Testis (tissue), 2 donors: ENCODE measurements around the gene CCDC106.

Experiments
- POLR2A ChIP-seq: fragments of 450-650 bp; IDR thresholded peaks from one replicate; pipeline ENCODE4 v1.6.1; 2017; ENCODE audit warnings: antibody characterized with exemption, mild to moderate bottlenecking, moderate library complexity
- TF ChIP-seq, protein P1 (sequence below), 3 experiments: fragments of 450-650 bp in 2 of 3; fragments of 200-600 bp in 1 of 3; sonication (generic) in 1 of 3; IDR thresholded peaks; one replicate each; pipeline ENCODE4 v1.5.1; 2016 to 2019; ENCODE audit warnings: antibody characterized with exemption in 3 of 3, mild to moderate bottlenecking in 2 of 3, moderate library complexity in 1 of 3

GRCh38 chr19:55690769-55691545 is 42.9 kb downstream of the CCDC106 start:
- TF ChIP-seq, protein P1, sequence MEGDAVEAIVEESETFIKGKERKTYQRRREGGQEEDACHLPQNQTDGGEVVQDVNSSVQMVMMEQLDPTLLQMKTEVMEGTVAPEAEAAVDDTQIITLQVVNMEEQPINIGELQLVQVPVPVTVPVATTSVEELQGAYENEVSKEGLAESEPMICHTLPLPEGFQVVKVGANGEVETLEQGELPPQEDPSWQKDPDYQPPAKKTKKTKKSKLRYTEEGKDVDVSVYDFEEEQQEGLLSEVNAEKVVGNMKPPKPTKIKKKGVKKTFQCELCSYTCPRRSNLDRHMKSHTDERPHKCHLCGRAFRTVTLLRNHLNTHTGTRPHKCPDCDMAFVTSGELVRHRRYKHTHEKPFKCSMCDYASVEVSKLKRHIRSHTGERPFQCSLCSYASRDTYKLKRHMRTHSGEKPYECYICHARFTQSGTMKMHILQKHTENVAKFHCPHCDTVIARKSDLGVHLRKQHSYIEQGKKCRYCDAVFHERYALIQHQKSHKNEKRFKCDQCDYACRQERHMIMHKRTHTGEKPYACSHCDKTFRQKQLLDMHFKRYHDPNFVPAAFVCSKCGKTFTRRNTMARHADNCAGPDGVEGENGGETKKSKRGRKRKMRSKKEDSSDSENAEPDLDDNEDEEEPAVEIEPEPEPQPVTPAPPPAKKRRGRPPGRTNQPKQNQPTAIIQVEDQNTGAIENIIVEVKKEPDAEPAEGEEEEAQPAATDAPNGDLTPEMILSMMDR (IDR thresholded peaks at IDR 0.05): no peak
- TF ChIP-seq POLR2A: no peak
